Tibial nerve (tissue), 4 donors: Measurements from ENCODE around the gene LGI4. TPM values are rescaled to one million over a fixed set of nuclear protein-coding genes. Genes with fewer than 3 reads are reported as not detected.

Experiments
- DNase-seq, 2 donors: peaks; one replicate each; pipeline ENCODE4 v3.0.0-alpha.2; 2019; ENCODE audit warnings: low spot score in 2 of 2
- H3K27ac ChIP-seq, 4 donors: fragments of 200-600 bp; sonication (generic) in 3 of 4; one replicate each; pipeline ENCODE4 v1.5.1; 2017 to 2019; ENCODE audit warnings: mild to moderate bottlenecking in 1 of 4
- H3K27me3 ChIP-seq, 2 donors: fragments of 200-600 bp; sonication (generic) in 1 of 2; one replicate each; pipeline versions ENCODE4 v1.5.1 to v1.6.0; 2017 to 2019
- H3K36me3 ChIP-seq, 3 donors: fragments of 200-600 bp; sonication (generic); one replicate each; pipeline ENCODE4 v1.5.1; 2018 to 2019
- H3K4me1 ChIP-seq, 4 donors: fragments of 200-600 bp; sonication (generic) in 3 of 4; one replicate each; pipeline ENCODE4 v1.5.1; 2017 to 2019
- H3K4me3 ChIP-seq, 4 donors: fragments of 200-600 bp; sonication (generic) in 3 of 4; one replicate each; pipeline ENCODE4 v1.5.1; 2017 to 2019; ENCODE audit warnings: mild to moderate bottlenecking in 1 of 4, moderate library complexity in 1 of 4
- H3K9me3 ChIP-seq, 4 donors: fragments of 200-600 bp; sonication (generic) in 3 of 4; one replicate each; pipeline ENCODE4 v1.5.1; 2017 to 2019
- EP300 ChIP-seq, 2 donors: sonication (generic); formaldehyde crosslinking; IDR thresholded peaks; one replicate each; pipeline ENCODE4 v1.6.1; 2017; ENCODE audit warnings: antibody characterized with exemption in 2 of 2, mild to moderate bottlenecking in 1 of 2
- POLR2A ChIP-seq, 2 donors: fragments of 450-650 bp; IDR thresholded peaks; one replicate each; pipeline ENCODE4 v1.6.1; 2017; ENCODE audit warnings: antibody characterized with exemption in 2 of 2, mild to moderate bottlenecking in 2 of 2, moderate library complexity in 2 of 2
- WGBS, 2 donors: methylation state at CpG; one replicate each; pipeline ENCODE4 v1.1.5; 2018; 5-methylcytosine and 5-hydroxymethylcytosine counted together
- total RNA-seq, 4 donors: library from RNA; depleted of rRNA; stranded (reverse); fragments of >200 nt; gene quantifications; one replicate each; pipeline ENCODE4 v1.1.0, GENCODE V29; 2016
- TF ChIP-seq, protein P1 (sequence below), 5 experiments: fragments of 200-600 bp in 3 of 5; fragments of 450-650 bp in 2 of 5; sonication (generic) in 3 of 5; IDR thresholded peaks; one replicate each; pipeline ENCODE4 v1.5.1; 2016 to 2019; ENCODE audit warnings: antibody characterized with exemption in 5 of 5, mild to moderate bottlenecking in 3 of 5, moderate library complexity in 2 of 5

The LGI4 gene
- total RNA-seq, 4 donors from 2014 or later = 207 to 323 (median 302) TPM

DNA sequence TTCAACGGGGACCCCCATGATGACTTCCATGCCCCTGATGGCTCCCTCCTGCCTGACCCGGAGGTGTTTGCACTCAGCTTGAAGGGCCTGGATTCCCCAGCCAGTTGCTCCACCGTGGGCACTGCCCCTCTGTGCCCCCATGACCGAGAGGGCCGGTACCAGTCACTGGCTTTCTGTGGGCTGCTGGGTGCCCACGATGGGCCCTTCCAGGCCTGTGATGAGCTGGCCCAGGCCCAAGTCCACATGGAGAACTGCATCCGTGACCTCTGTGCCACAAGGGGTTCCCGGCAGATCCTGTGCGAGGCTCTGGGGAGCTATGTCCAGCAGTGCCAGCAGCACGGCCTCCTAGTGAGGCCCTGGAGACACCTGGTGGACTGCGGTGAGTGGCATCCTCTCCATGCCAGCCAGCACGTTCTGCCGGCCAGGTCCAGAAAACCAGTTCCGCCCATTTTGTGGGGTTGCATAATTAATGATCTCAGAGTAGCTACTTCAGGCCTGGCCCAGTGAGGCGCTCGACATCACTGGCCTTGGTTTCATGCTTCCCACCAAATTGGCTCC is 54.2 kb downstream of the LGI4 start:
- H3K36me3 ChIP-seq = no peaks in the 10 kb centered on the region
- no peak overlapping the region for H3K4me3 ChIP-seq
- no peak for DNase-seq
- TF ChIP-seq POLR2A (IDR thresholded peaks at IDR 0.05) (no peak), EP300 (IDR thresholded peaks at IDR 0.05) (no peak)
- TF ChIP-seq, protein P1, sequence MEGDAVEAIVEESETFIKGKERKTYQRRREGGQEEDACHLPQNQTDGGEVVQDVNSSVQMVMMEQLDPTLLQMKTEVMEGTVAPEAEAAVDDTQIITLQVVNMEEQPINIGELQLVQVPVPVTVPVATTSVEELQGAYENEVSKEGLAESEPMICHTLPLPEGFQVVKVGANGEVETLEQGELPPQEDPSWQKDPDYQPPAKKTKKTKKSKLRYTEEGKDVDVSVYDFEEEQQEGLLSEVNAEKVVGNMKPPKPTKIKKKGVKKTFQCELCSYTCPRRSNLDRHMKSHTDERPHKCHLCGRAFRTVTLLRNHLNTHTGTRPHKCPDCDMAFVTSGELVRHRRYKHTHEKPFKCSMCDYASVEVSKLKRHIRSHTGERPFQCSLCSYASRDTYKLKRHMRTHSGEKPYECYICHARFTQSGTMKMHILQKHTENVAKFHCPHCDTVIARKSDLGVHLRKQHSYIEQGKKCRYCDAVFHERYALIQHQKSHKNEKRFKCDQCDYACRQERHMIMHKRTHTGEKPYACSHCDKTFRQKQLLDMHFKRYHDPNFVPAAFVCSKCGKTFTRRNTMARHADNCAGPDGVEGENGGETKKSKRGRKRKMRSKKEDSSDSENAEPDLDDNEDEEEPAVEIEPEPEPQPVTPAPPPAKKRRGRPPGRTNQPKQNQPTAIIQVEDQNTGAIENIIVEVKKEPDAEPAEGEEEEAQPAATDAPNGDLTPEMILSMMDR (IDR thresholded peaks at IDR 0.05) = no peak
- peaks cover 0 to 6% (median 0%) of the 10 kb centered on the region in 4 donors for H3K4me1 ChIP-seq
- no peaks in the 10 kb centered on the region for H3K27me3 ChIP-seq
- WGBS, 2 donors = 81 to 86% methylated on average over 12 to 13 of the region's 16 CpGs
- H3K27ac ChIP-seq = no peak overlapping the region
- H3K9me3 ChIP-seq = no peaks in the 10 kb centered on the region

DNA sequence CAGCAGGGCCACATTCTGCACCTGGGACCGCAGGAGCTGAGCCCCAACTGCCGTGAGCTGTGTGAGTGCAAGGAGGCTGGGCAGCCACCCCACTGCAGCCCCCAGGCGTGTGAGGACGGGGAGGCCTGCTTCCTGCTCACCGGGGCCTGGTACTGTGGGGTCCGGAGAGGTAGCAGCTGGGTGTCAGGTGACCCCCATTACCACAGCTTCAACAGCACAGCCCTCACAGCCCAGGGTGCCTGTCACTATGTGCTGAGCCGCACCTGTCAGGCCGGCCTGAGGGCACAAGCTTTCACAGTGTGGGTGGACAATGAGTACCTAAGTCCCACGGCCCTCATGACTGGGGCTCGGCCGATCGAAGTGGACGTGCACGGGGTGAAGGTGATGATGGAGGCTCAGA is 55.0 kb downstream of the LGI4 start:
- Histone ChIP-seq H3K27me3 (no peaks in the 10 kb centered on the region), H3K9me3 (no peaks in the 10 kb centered on the region), H3K27ac (no peak overlapping the region), H3K36me3 (no peaks in the 10 kb centered on the region), H3K4me3 (no peak overlapping the region), H3K4me1 (peaks cover 0 to 6% (median 0%) of the 10 kb centered on the region in 4 donors)
- DNase-seq = no peak
- 84 to 94% methylated on average over 11 to 12 of the region's 14 CpGs for WGBS, 2 donors
- TF ChIP-seq EP300 (IDR thresholded peaks at IDR 0.05) = no peak
- TF ChIP-seq POLR2A (IDR thresholded peaks at IDR 0.05) = no peak
- TF ChIP-seq, protein P1 (IDR thresholded peaks at IDR 0.05) = no peak

DNA sequence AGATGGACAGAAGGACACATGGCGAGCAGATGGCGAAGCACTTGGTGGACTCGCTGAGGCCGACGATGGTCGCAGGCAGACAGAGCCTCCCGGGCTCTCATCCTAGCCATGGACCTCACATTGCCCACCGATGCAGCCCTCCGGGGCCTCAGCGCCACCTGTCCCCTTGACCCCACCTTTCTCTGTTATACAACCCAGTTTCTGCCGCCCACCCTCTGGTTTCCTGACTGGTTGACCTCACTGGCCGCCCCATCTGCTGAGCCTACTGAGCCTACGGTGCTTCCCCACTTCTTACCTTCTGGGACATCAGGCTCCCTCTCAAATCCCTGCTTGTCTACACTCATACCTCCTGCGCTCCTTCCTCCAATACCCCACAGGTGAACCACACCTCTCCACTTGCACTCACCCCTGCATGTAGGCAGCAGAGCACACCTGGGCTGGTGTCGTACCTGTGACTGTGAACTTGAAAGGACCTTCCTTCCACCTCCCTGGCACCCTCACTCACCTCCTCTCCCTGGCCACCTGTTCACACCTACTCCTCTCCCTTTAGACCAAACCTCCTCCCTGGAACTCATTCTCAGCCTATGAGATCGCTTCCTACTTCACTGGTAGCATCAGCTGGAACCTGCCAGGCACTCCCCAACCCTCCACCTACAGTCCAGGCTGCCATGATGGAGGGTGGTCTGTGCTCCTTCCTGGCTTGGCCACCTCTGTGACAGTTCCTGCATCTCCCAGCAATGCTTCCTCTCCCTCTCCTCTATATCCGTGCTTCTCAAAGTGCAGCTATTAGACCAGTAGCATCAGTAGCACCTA is 57.2 kb downstream of the LGI4 start:
- no peaks in the 10 kb centered on the region for H3K36me3 ChIP-seq
- no peaks in the 10 kb centered on the region for H3K9me3 ChIP-seq
- DNase-seq = no peak
- no peak overlapping the region for H3K27ac ChIP-seq
- no peaks in the 10 kb centered on the region for H3K4me1 ChIP-seq
- H3K4me3 ChIP-seq = no peak overlapping the region
- WGBS, 2 donors = 90 to 91% methylated on average over 17 of the region's 17 CpGs
- no peaks in the 10 kb centered on the region for H3K27me3 ChIP-seq
- no peak for TF ChIP-seq POLR2A (IDR thresholded peaks at IDR 0.05)
- TF ChIP-seq EP300 (IDR thresholded peaks at IDR 0.05) = no peak
- TF ChIP-seq, protein P1 (IDR thresholded peaks at IDR 0.05) = no peak

DNA sequence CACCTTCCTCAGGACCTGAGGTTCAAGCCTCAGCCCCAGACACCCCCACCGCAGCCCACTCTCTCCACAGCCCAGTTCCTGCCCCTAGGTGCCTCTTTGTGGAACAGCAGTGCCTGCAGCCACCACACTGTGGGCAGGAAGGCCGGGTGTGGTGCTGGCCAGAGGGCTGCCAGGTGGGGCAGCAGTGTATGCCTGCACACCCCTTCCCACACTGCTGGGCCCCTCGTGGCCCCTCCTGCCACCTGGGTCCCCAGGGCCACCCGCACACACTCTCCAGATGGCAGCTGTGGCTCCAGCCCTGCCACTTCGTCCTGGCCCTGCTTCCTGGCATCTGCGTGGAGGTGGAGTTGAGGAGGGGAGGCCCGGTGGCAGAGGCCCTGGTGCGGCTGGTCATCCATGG is 58.2 kb downstream of the LGI4 start:
- no peak overlapping the region for H3K4me3 ChIP-seq
- no peaks in the 10 kb centered on the region for H3K4me1 ChIP-seq
- no peak overlapping the region for H3K27ac ChIP-seq
- WGBS, 2 donors = 75 to 89% methylated on average over 6 to 8 of the region's 8 CpGs
- TF ChIP-seq EP300 (IDR thresholded peaks at IDR 0.05) (no peak), POLR2A (IDR thresholded peaks at IDR 0.05) (no peak)
- TF ChIP-seq, protein P1 (IDR thresholded peaks at IDR 0.05) = no peak
- H3K27me3 ChIP-seq = no peaks in the 10 kb centered on the region
- DNase-seq = no peak
- no peaks in the 10 kb centered on the region for H3K9me3 ChIP-seq
- no peaks in the 10 kb centered on the region for H3K36me3 ChIP-seq

DNA sequence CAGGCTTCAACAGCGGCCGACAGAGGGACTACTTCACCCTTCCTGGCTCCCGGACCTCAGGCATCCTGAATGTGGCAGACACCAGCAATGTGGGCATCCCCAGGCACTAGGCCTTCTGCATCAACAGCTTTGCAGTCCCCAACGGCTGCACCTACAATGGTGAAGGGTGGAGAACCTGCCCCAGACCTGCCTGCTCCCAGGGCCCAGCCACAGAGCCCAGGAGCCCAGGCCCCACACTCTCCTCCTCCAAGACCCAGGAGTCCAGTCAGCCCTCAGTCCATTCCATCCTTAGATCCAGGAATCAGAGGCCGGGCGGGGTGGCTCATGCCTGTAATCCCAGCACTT is 58.9 kb downstream of the LGI4 start:
- H3K27me3 ChIP-seq = no peaks in the 10 kb centered on the region
- TF ChIP-seq, protein P1 (IDR thresholded peaks at IDR 0.05) = no peak
- no peaks in the 10 kb centered on the region for H3K36me3 ChIP-seq
- no peak overlapping the region for H3K4me3 ChIP-seq
- 75 to 94% methylated on average over 4 to 6 of the region's 6 CpGs for WGBS, 2 donors
- no peaks in the 10 kb centered on the region for H3K4me1 ChIP-seq
- no peak for DNase-seq
- no peak overlapping the region for H3K27ac ChIP-seq
- H3K9me3 ChIP-seq = no peaks in the 10 kb centered on the region
